Spleen (tissue), 11 donors: ENCODE data around the gene CD2BP2. TPM values are rescaled to one million over a fixed set of nuclear protein-coding genes. Genes with fewer than 3 reads are reported as not detected.

ENCODE experiments used
- DNase-seq: peaks from one replicate; pipeline ENCODE4 v3.0.0-alpha.2; 2020
- H3K27ac ChIP-seq, 8 donors: fragments of 200-600 bp; sonication (generic) in 7 of 8; 1 replicate in 4 of 8; 2 replicates in 4 of 8; pipeline versions ENCODE4 v1.5.0 to v1.8.0; 2016 to 2021; ENCODE audit warnings: inconsistent platforms in 4 of 8, mild to moderate bottlenecking in 4 of 8, moderate library complexity in 1 of 8
- H3K27me3 ChIP-seq, 7 donors: fragments of 200-600 bp; sonication (generic) in 6 of 7; replicated peaks in 1 of 7; 1 replicate in 4 of 7; 2 replicates in 3 of 7; pipeline versions ENCODE4 v1.5.0 to v1.8.0; 2016 to 2021; ENCODE audit warnings: inconsistent platforms in 3 of 7, mild to moderate bottlenecking in 1 of 7
- H3K36me3 ChIP-seq, 6 donors: fragments of 200-600 bp; sonication (generic) in 5 of 6; 1 replicate in 4 of 6; 2 replicates in 2 of 6; pipeline versions ENCODE4 v1.5.0 to v1.8.0; 2016 to 2021; ENCODE audit warnings: inconsistent platforms in 2 of 6
- H3K4me1 ChIP-seq, 6 donors: fragments of 200-600 bp; sonication (generic) in 5 of 6; 1 replicate in 3 of 6; 2 replicates in 3 of 6; pipeline versions ENCODE4 v1.5.0 to v1.8.0; 2016 to 2021; ENCODE audit warnings: inconsistent platforms in 3 of 6
- H3K4me3 ChIP-seq, 8 donors: fragments of 200-600 bp; sonication (generic) in 7 of 8; 1 replicate in 4 of 8; 2 replicates in 4 of 8; pipeline versions ENCODE4 v1.5.0 to v1.8.0; 2016 to 2021; ENCODE audit warnings: inconsistent platforms in 4 of 8, mild to moderate bottlenecking in 4 of 8, moderate library complexity in 2 of 8
- H3K9me3 ChIP-seq, 8 donors: fragments of 200-600 bp; sonication (generic) in 7 of 8; 1 replicate in 4 of 8; 2 replicates in 4 of 8; pipeline versions ENCODE4 v1.5.0 to v1.8.0; 2016 to 2021; ENCODE audit warnings: inconsistent platforms in 4 of 8
- CTCF ChIP-seq, 11 experiments: fragments of 200-600 bp in 7 of 11; fragments of 450-650 bp in 4 of 11; sonication (generic) in 4 of 11; IDR thresholded peaks in 8 of 11; conservative IDR thresholded peaks in 3 of 11; 1 replicate in 7 of 11; 2 replicates in 4 of 11; pipeline versions ENCODE4 v1.4.0 to v1.8.0; 2016 to 2021; ENCODE audit warnings: antibody characterized with exemption in 11 of 11, inconsistent platforms in 4 of 11, mild to moderate bottlenecking in 1 of 11
- POLR2A ChIP-seq, 3 donors: fragments of 450-650 bp; IDR thresholded peaks; one replicate each; pipeline ENCODE4 v1.5.1; 2017; ENCODE audit warnings: antibody characterized with exemption in 3 of 3, mild to moderate bottlenecking in 1 of 3
- POLR2AphosphoS5 ChIP-seq, 3 donors: sonication (generic); formaldehyde crosslinking; IDR thresholded peaks; one replicate each; pipeline ENCODE4 v1.5.1; 2017; ENCODE audit warnings: antibody characterized with exemption in 3 of 3
- WGBS, 5 donors: extraction: QIAGEN DNeasy Blood & Tissue Kit in 3 of 5; methylation state at CpG; one replicate each; pipeline versions ENCODE4 v1.1.5 to v1.1.7; 2013 to 2018; 5-methylcytosine and 5-hydroxymethylcytosine counted together
- intact Hi-C: fragments of 100-400 bp; cut with DNase I; formaldehyde crosslinking; loops from one replicate; pipeline ENCODE4 v1.15.0; 2023; ENCODE audit warnings: low total_unique reads
- polyA plus RNA-seq, 3 donors: library from polyadenylated mRNA; stranded (reverse); fragments of 200-250 nt; gene quantifications; one replicate each; pipeline ENCODE4 v1.2.1, GENCODE V29; 2013
- total RNA-seq, 7 donors: library from RNA; depleted of rRNA in 3 of 7; stranded (reverse); fragments of >200 nt in 3 of 7; fragmentation: NEBNext Ultra II Directional in 4 of 7; extraction: Animal tissue kit (Norgen Biotek cat#: 25700) in 4 of 7; gene quantifications; one replicate each; pipeline versions ENCODE4 v1.1.0 to v1.2.1, GENCODE V29; 2016 to 2021
- donor health status: healthy with polysubstance abuse.
- donor health status: DM: no; HTN: no; CAD: no; lungs with moderate emphysema.
- donor health status: DM: no; HTN: no; CAD: no.
- donor health status: Bipolar disorder and iron deficiency.
- donor health status: healthy.
- donor health status: DM: no; HTN: no; CAD: no.
- donor health status: DM: yes; HTN: yes; CAD: no.

Gene CD2BP2
- total and polyA plus RNA-seq, 10 donors = 27.8 to 60.0 (median 43.0) TPM

- no peak for DNase-seq
- Histone ChIP-seq H3K27me3 (no peaks in the 10 kb centered on the region), H3K4me3 (no peak overlapping the region), H3K27ac (no peak overlapping the region), H3K36me3 (peaks cover 0 to 99% (median 70%) of the 10 kb centered on the region in 6 donors), H3K9me3 (no peaks in the 10 kb centered on the region), H3K4me1 (peaks cover 7 to 37% (median 16%) of the 10 kb centered on the region in 6 donors)
- intact Hi-C loops = no loop called here
- 93 to 98% (median 96%) methylated on average over 7 of the region's 7 CpGs for WGBS, 5 donors
- TF ChIP-seq POLR2A (IDR thresholded peaks at IDR 0.05) = no peak
- TF ChIP-seq CTCF (IDR thresholded peaks at IDR 0.05 in 8 of 11, conservative IDR thresholded peaks at IDR 0.05 in 3 of 11) = no peak
- no peak for TF ChIP-seq POLR2AphosphoS5 (IDR thresholded peaks at IDR 0.05)
Observed at GRCh38 chr16:30361180-30361579, 6.1 kb upstream of the CD2BP2 start.

GRCh38 chr16:30359871-30360170 lies 4.7 kb upstream of the CD2BP2 start:
- 92 to 96% (median 94%) methylated on average over 5 to 6 of the region's 6 CpGs for whole genome bisulfite sequencing, 5 donors
- intact Hi-C loops = no loop called here
- no peak for TF ChIP-seq CTCF (IDR thresholded peaks at IDR 0.05 in 8 of 11, conservative IDR thresholded peaks at IDR 0.05 in 3 of 11)
- Histone ChIP-seq H3K36me3 (peaks cover 0 to 85% (median 61%) of the 10 kb centered on the region in 6 donors), H3K27me3 (no peaks in the 10 kb centered on the region), H3K9me3 (no peaks in the 10 kb centered on the region), H3K4me3 (no peak overlapping the region), H3K27ac (no peak overlapping the region), H3K4me1 (peaks cover 9 to 32% (median 20%) of the 10 kb centered on the region in 6 donors)
- DNase-seq = peak; percentile 74

- peaks cover 11 to 35% (median 25%) of the 10 kb centered on the region in 6 donors for H3K4me1 ChIP-seq
- intact Hi-C loops = no loop called here
- no peaks in the 10 kb centered on the region for H3K27me3 ChIP-seq
- H3K36me3 ChIP-seq = peaks cover 0 to 79% (median 55%) of the 10 kb centered on the region in 6 donors
- no peaks in the 10 kb centered on the region for H3K9me3 ChIP-seq
- H3K27ac ChIP-seq = no peak overlapping the region
- no peak for TF ChIP-seq CTCF (IDR thresholded peaks at IDR 0.05 in 8 of 11, conservative IDR thresholded peaks at IDR 0.05 in 3 of 11)
- TF ChIP-seq POLR2AphosphoS5 (IDR thresholded peaks at IDR 0.05) = peak in 2 of 3 donors; percentile 14 to 41
- 94 to 95% (median 94%) methylated on average over 15 to 28 of the region's 28 CpGs for WGBS, 5 donors
- no peak overlapping the region for H3K4me3 ChIP-seq
- peak; percentile 75 for DNase-seq
Observed at GRCh38 chr16:30358990-30359870, 4.1 kb upstream of the CD2BP2 start.

GRCh38 chr16:30358577-30358936 lies 3.4 kb upstream of the CD2BP2 start:
- intact Hi-C loops = no loop called here
- H3K27me3 ChIP-seq = no peaks in the 10 kb centered on the region
- H3K36me3 ChIP-seq = peaks cover 0 to 77% (median 55%) of the 10 kb centered on the region in 6 donors
- H3K9me3 ChIP-seq = no peaks in the 10 kb centered on the region
- 85 to 96% (median 92%) methylated on average over 9 of the region's 9 CpGs for WGBS, 5 donors
- no peak overlapping the region for H3K4me3 ChIP-seq
- no peak for DNase-seq
- TF ChIP-seq POLR2A (IDR thresholded peaks at IDR 0.05) (no peak), POLR2AphosphoS5 (IDR thresholded peaks at IDR 0.05) (peak in 1 of 3 donors; percentile 20)
- H3K27ac ChIP-seq = no peak overlapping the region
- H3K4me1 ChIP-seq = peaks cover 18 to 41% (median 31%) of the 10 kb centered on the region in 6 donors
